Endothelial cell (in vitro differentiated cells): ENCODE measurements around the gene TMEM100. TPM values are rescaled to one million over a fixed set of nuclear protein-coding genes. Genes with fewer than 3 reads are reported as not detected.

Source experiments
- DNase-seq: peaks from one replicate; pipeline ENCODE4 v3.0.0; 2021; ENCODE audit warnings: low spot score
- H3K27ac Mint-ChIP-seq: one replicate; pipeline ENCODE4 v1.8.0; 2021; ENCODE audit warnings: mixed read lengths, inconsistent platforms; ENCODE audit not compliant: unreplicated experiment
- H3K27me3 Mint-ChIP-seq: one replicate; pipeline ENCODE4 v1.8.0; 2021; ENCODE audit warnings: mild to moderate bottlenecking, moderate library complexity, mixed read lengths, inconsistent platforms; ENCODE audit not compliant: unreplicated experiment
- H3K36me3 Mint-ChIP-seq: one replicate; pipeline ENCODE4 v1.8.0; 2021; ENCODE audit warnings: mild to moderate bottlenecking, low read depth, mixed read lengths, inconsistent platforms; ENCODE audit not compliant: unreplicated experiment
- H3K4me1 Mint-ChIP-seq: one replicate; pipeline ENCODE4 v1.8.0; 2021; ENCODE audit warnings: mild to moderate bottlenecking, mixed read lengths, inconsistent platforms; ENCODE audit not compliant: unreplicated experiment
- H3K4me3 Mint-ChIP-seq: one replicate; pipeline ENCODE4 v1.8.0; 2021; ENCODE audit warnings: mild to moderate bottlenecking, mixed read lengths, inconsistent platforms; ENCODE audit not compliant: unreplicated experiment
- H3K9me3 Mint-ChIP-seq: one replicate; pipeline ENCODE4 v1.8.0; 2021; ENCODE audit warnings: mixed read lengths, inconsistent platforms; ENCODE audit not compliant: unreplicated experiment
- long read RNA-seq: library from polyadenylated mRNA; unstranded; transcript quantifications from one replicate; pipeline ENCODE4 v2.0.0, GENCODE V29; 2020; ENCODE audit not compliant: unreplicated experiment
- total RNA-seq: library from RNA; stranded (reverse); fragmentation: NEBNext Ultra II Directional; extraction: Animal tissue kit (Norgen Biotek cat#: 25700); gene quantifications from one replicate; pipeline ENCODE4 v1.2.1, GENCODE V29; 2021; ENCODE audit not compliant: unreplicated experiment
- TF ChIP-seq, protein P1 (sequence below): fragments of 200-600 bp; sonication (generic); IDR thresholded peaks from one replicate; pipeline ENCODE4 v1.5.0; 2021; ENCODE audit warnings: antibody characterized with exemption; ENCODE audit not compliant: unreplicated experiment

The TMEM100 gene, protein sequence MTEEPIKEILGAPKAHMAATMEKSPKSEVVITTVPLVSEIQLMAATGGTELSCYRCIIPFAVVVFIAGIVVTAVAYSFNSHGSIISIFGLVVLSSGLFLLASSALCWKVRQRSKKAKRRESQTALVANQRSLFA
- total RNA-seq = 29.3 TPM
- long read RNA-seq, partial matches to known transcripts = 0 of 1 reads
- long read RNA-seq, other reads (novel, unspliced or antisense) = 0 of 1 reads

DNA sequence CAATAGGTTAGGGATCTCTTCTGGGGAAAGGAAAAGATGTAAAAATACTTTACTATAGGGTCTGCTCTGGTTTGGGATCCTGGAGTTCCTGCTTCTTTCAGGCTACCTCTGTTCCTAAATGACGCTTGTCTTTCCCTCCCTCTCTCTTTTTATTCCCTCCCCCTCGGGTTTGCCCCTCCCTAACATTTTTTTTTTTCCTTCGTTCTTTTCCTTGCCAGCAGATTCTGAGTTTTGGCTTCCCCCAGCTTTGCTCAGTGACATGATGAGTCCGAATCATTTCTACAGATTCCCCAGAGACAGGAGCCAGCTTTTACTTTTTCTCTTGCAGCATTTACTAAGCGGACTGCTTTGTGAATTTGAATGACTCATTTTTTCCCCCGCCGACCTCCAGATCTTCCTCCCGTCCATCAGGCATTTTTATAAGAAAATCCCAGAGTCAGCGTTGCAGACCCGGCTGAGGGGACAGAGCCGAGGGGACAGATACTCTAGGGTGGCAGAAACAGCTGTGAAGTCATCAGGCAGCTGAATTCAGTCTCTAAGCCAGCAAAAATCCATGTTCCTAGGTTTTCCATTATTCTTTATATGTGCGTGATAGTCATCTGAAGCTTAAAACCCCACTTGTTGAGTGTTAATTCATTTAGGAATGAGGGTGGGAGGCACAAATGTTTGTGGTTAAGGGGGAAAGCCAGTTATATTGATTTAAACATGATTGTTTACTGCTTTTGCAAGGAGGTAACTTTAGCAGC, at the start of gene TMEM100:
Gene TMEM100, minus strand, starts transcription at position 123 of the 746 bp plus-strand sequence. CDS start 1,794 bp downstream, outside the sequence.
- H3K36me3 Mint-ChIP-seq = peaks cover 18% of the 10 kb centered on the region
- H3K4me3 Mint-ChIP-seq = peak within 1 kb of the TSS; percentile 90
- no peaks in the 10 kb centered on the region for H3K9me3 Mint-ChIP-seq
- peaks cover 43% of the 10 kb centered on the region for H3K4me1 Mint-ChIP-seq
- H3K27me3 Mint-ChIP-seq = no peaks in the 10 kb centered on the region
- DNase-seq = no peak
- TF ChIP-seq, protein P1, sequence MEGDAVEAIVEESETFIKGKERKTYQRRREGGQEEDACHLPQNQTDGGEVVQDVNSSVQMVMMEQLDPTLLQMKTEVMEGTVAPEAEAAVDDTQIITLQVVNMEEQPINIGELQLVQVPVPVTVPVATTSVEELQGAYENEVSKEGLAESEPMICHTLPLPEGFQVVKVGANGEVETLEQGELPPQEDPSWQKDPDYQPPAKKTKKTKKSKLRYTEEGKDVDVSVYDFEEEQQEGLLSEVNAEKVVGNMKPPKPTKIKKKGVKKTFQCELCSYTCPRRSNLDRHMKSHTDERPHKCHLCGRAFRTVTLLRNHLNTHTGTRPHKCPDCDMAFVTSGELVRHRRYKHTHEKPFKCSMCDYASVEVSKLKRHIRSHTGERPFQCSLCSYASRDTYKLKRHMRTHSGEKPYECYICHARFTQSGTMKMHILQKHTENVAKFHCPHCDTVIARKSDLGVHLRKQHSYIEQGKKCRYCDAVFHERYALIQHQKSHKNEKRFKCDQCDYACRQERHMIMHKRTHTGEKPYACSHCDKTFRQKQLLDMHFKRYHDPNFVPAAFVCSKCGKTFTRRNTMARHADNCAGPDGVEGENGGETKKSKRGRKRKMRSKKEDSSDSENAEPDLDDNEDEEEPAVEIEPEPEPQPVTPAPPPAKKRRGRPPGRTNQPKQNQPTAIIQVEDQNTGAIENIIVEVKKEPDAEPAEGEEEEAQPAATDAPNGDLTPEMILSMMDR = no peak
- no peak within 1 kb of the TSS for H3K27ac Mint-ChIP-seq

DNA sequence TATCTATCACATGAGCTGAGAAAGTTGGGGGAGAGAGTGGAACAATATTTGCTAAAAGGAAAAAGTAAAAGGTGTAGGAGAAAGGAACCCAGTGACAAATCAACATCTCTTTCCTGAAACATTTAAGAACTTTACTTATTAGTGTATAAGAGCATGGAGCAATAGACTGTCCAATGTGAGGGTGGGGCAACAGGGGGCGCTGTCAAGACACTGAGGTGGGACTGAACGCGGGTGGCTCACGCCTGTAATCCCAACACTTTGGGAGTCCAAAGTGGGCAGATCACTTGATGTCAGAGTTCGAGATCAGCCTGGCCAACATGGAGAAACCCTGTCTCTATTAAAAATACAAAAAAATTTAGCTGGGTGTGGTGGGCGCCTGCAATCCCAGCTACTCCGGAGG, 49.4 kb upstream of the TMEM100 start:
- Mint-ChIP-seq H3K27ac (no peak overlapping the region), H3K4me3 (no peak overlapping the region), H3K36me3 (peaks cover 38% of the 10 kb centered on the region), H3K27me3 (peaks cover 3% of the 10 kb centered on the region), H3K4me1 (no peaks in the 10 kb centered on the region), H3K9me3 (no peaks in the 10 kb centered on the region)
- TF ChIP-seq, protein P1 = no peak
- DNase-seq = no peak

DNA sequence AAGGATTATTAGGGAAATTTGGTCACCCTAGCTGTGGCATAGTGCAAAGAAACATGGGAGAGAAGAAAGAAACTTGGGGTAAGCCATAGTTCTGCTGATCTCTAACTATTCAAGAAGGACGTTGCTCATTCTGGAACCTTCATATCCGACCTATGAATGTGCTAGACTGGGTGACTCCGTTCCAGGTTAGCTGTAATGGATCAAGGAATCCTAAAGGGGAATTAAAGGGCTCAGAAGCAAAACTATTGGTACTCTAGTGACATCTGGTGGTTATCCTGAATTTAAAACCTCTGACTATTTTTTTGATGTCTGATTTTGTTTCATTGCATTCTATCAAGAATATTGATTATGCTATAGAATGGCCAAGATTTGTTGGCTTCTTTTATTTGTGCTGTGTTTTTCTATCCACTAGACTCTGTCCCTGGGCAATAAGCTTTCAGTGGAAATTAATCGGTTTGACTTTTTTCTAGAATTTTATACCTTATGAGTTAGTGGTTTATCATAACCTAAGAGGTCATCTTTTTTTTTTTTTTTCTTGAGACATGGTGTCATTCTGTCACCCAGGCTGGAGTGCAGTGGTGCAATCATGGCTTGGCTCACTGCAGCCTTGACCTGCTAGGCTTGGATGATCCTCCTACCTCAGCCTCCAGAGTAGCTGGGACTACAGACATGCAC, 47.7 kb upstream of the TMEM100 start:
- no peak overlapping the region for H3K4me3 Mint-ChIP-seq
- H3K27ac Mint-ChIP-seq = no peak overlapping the region
- DNase-seq = no peak
- no peaks in the 10 kb centered on the region for H3K9me3 Mint-ChIP-seq
- peaks cover 4% of the 10 kb centered on the region for H3K4me1 Mint-ChIP-seq
- H3K27me3 Mint-ChIP-seq = peaks cover 3% of the 10 kb centered on the region
- H3K36me3 Mint-ChIP-seq = peaks cover 29% of the 10 kb centered on the region
- TF ChIP-seq, protein P1 = peak; percentile 59

DNA sequence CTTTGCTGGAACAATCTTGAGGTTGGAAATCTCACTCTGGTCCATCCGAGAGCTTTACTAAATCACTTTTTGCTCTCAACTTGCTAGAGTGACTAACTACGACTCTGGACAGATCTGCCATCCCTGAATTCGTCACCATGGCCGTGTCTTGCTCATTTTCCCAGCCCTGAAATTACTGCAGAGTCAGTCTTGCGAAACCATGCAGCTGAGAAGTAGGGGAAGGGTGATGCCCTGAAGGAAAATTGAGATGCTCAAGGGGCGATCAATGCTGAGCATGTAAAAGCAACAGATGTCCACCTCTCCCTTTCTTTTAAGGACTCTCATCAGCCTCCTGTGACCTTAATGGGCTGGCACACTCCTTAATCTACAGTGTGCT, 46.9 kb upstream of the TMEM100 start:
- Mint-ChIP-seq H3K36me3 (peaks cover 29% of the 10 kb centered on the region), H3K27ac (no peak overlapping the region), H3K27me3 (peaks cover 3% of the 10 kb centered on the region), H3K4me3 (no peak overlapping the region), H3K4me1 (peaks cover 9% of the 10 kb centered on the region), H3K9me3 (no peaks in the 10 kb centered on the region)
- TF ChIP-seq, protein P1 = no peak
- no peak for DNase-seq
